Middle frontal gyrus (tissue), 1 donor: ENCODE measurements around the gene PAX6.
"Not testable (repeated sequence)": the region's sequence is repeated elsewhere in the genome, so short reads cannot be mapped to it uniquely, and the experiment has no call there.

Source experiments
- DNase-seq: peaks from one replicate; pipeline ENCODE4 v3.0.0-alpha.2; 2015; ENCODE audit warnings: low spot score; ENCODE audit errors: extremely low spot score

The PAX6 gene

GRCh38 chr11:31768749-31769640, 42.1 kb downstream of the PAX6 start:
- no peak for DNase-seq

- no peak for DNase-seq
These were observed 43.4 kb downstream of the PAX6 start for GRCh38 chr11:31767685-31768084.

- no peak for DNase-seq
These were observed 44.1 kb downstream of the PAX6 start for GRCh38 chr11:31767066-31767465.

GRCh38 chr11:31764766-31765165, 46.4 kb downstream of the PAX6 start:
- DNase-seq = no peak

GRCh38 chr11:31764261-31764660, 46.9 kb downstream of the PAX6 start:
- DNase-seq = no peak

GRCh38 chr11:31763296-31763695, 47.8 kb downstream of the PAX6 start:
- no peak for DNase-seq

GRCh38 chr11:31761636-31762035, 49.5 kb downstream of the PAX6 start:
- no peak for DNase-seq

GRCh38 chr11:31757260-31757835, 53.8 kb downstream of the PAX6 start:
- no peak for DNase-seq

- no peak for DNase-seq
These were observed 63.5 kb downstream of the PAX6 start for GRCh38 chr11:31747581-31747980.

- not testable (repeated sequence) for DNase-seq
These were observed 70.3 kb downstream of the PAX6 start for GRCh38 chr11:31740731-31741368.

- no peak for DNase-seq
These were observed 71.0 kb downstream of the PAX6 start for GRCh38 chr11:31740131-31740530.
